Muscle of leg (tissue), 11 donors: ENCODE data around the gene CSNK2A1. TPM values are rescaled to one million over a fixed set of nuclear protein-coding genes. Genes with fewer than 3 reads are reported as not detected.

ENCODE experiments used
- DNase-seq: peaks from one replicate; pipeline ENCODE4 v3.0.0; 2013
- H3K27ac ChIP-seq: one replicate; pipeline ENCODE4 v1.5.1; 2013; ENCODE audit warnings: mild to moderate bottlenecking, low read length, control low read depth
- H3K27me3 ChIP-seq: one replicate; pipeline ENCODE4 v1.6.1; 2013; ENCODE audit warnings: low read length; ENCODE audit not compliant: control insufficient read depth, insufficient read depth
- H3K36me3 ChIP-seq: one replicate; pipeline ENCODE4 v1.6.1; 2013; ENCODE audit warnings: low read length; ENCODE audit not compliant: control insufficient read depth, insufficient read depth
- H3K4me1 ChIP-seq: one replicate; pipeline ENCODE4 v1.6.1; 2013; ENCODE audit warnings: low read length; ENCODE audit not compliant: control insufficient read depth, insufficient read depth
- H3K4me3 ChIP-seq: one replicate; pipeline ENCODE4 v1.5.1; 2013; ENCODE audit warnings: low read length, control low read depth
- H3K9me3 ChIP-seq: replicated peaks from 2 replicates; pipeline ENCODE4 v1.6.1; 2013; ENCODE audit warnings: low read depth, low read length; ENCODE audit not compliant: control insufficient read depth
- WGBS: methylation state at CpG from one replicate; pipeline ENCODE4 v1.1.5; 2013; ENCODE audit warnings: missing lambda C conversion rate; ENCODE audit not compliant: insufficient coverage; 5-methylcytosine and 5-hydroxymethylcytosine counted together
- polyA plus RNA-seq, 8 donors: library from polyadenylated mRNA; unstranded; fragments of 120-200 nt; gene quantifications; one replicate each; pipeline versions ENCODE4 v1.2.1 to v1.2.3, GENCODE V29; 2013; ENCODE audit warnings: inconsistent platforms in 1 of 8, low replicate concordance in 1 of 8; ENCODE audit not compliant: insufficient read length in 8 of 8, insufficient read depth in 1 of 8
- total RNA-seq: library from RNA; stranded (reverse); fragments of 120-200 nt; gene quantifications from one replicate; pipeline ENCODE4 v1.2.4, GENCODE V29; 2013

Gene CSNK2A1
- total and polyA plus RNA-seq, 9 donors: 85.9 to 123 (median 94.1) TPM

GRCh38 chr20:568097-568652, 24.6 kb upstream of the CSNK2A1 start:
- Histone ChIP-seq H3K36me3 (no peaks in the 10 kb centered on the region), H3K27me3 (peaks cover 4% of the 10 kb centered on the region), H3K9me3 (no peaks in the 10 kb centered on the region), H3K4me1 (peaks cover 41% of the 10 kb centered on the region), H3K27ac (peak overlapping the region; percentile 94), H3K4me3 (no peak overlapping the region)
- peak; percentile 63 for DNase-seq
- WGBS: 15% methylated on average over 13 of the region's 20 CpGs

GRCh38 chr20:564192-564591, 20.6 kb upstream of the CSNK2A1 start:
- Histone ChIP-seq H3K4me1 (peaks cover 30% of the 10 kb centered on the region), H3K4me3 (no peak overlapping the region), H3K9me3 (no peaks in the 10 kb centered on the region), H3K27me3 (peaks cover 11% of the 10 kb centered on the region), H3K36me3 (no peaks in the 10 kb centered on the region), H3K27ac (no peak overlapping the region)
- 93% methylated on average over 2 of the region's 3 CpGs for WGBS
- DNase-seq: no peak

- WGBS: no CpG with 5 or more reads among the region's 5 CpGs
- no peak overlapping the region for H3K27ac ChIP-seq
- H3K36me3 ChIP-seq: no peaks in the 10 kb centered on the region
- no peaks in the 10 kb centered on the region for H3K9me3 ChIP-seq
- no peak overlapping the region for H3K4me3 ChIP-seq
- H3K4me1 ChIP-seq: peaks cover 21% of the 10 kb centered on the region
- H3K27me3 ChIP-seq: peaks cover 11% of the 10 kb centered on the region
- no peak for DNase-seq
These were observed 19.6 kb upstream of the CSNK2A1 start for GRCh38 chr20:563187-563586.

GRCh38 chr20:562232-562897, 18.8 kb upstream of the CSNK2A1 start:
- peaks cover 12% of the 10 kb centered on the region for H3K4me1 ChIP-seq
- no peak for DNase-seq
- 81% methylated on average over 4 of the region's 5 CpGs for WGBS
- H3K36me3 ChIP-seq: no peaks in the 10 kb centered on the region
- no peaks in the 10 kb centered on the region for H3K9me3 ChIP-seq
- H3K4me3 ChIP-seq: no peak overlapping the region
- no peak overlapping the region for H3K27ac ChIP-seq
- H3K27me3 ChIP-seq: peaks cover 11% of the 10 kb centered on the region

- Histone ChIP-seq H3K4me3 (no peak overlapping the region), H3K4me1 (peaks cover 11% of the 10 kb centered on the region), H3K36me3 (no peaks in the 10 kb centered on the region), H3K27ac (no peak overlapping the region), H3K27me3 (peaks cover 11% of the 10 kb centered on the region), H3K9me3 (no peaks in the 10 kb centered on the region)
- 31% methylated on average over 10 of the region's 12 CpGs for WGBS
- peak; percentile 85 for DNase-seq
These were observed 18.0 kb upstream of the CSNK2A1 start for GRCh38 chr20:561437-562231.

- Histone ChIP-seq H3K27ac (no peak overlapping the region), H3K9me3 (no peaks in the 10 kb centered on the region), H3K4me3 (no peak overlapping the region), H3K27me3 (peaks cover 11% of the 10 kb centered on the region), H3K4me1 (peaks cover 11% of the 10 kb centered on the region), H3K36me3 (no peaks in the 10 kb centered on the region)
- DNase-seq: no peak
- WGBS: 40% methylated on average over 1 of the region's 2 CpGs
These were observed 17.1 kb upstream of the CSNK2A1 start for GRCh38 chr20:560680-561079.

GRCh38 chr20:558117-558516, 14.5 kb upstream of the CSNK2A1 start:
- H3K27ac ChIP-seq: no peak overlapping the region
- WGBS: 100% methylated on average over 1 of the region's 3 CpGs

GRCh38 chr20:556984-557383, 13.4 kb upstream of the CSNK2A1 start:
- Histone ChIP-seq H3K4me3 (no peak overlapping the region), H3K9me3 (no peaks in the 10 kb centered on the region), H3K27me3 (peaks cover 14% of the 10 kb centered on the region), H3K4me1 (peaks cover 6% of the 10 kb centered on the region), H3K36me3 (no peaks in the 10 kb centered on the region), H3K27ac (no peak overlapping the region)
- DNase-seq: no peak
- WGBS: 100% methylated on average over 1 of the region's 2 CpGs

More at GRCh38 chr20:558117-558516, 14.5 kb upstream of the CSNK2A1 start:
- H3K4me3 ChIP-seq: no peak overlapping the region
- H3K9me3 ChIP-seq: no peaks in the 10 kb centered on the region
- DNase-seq: no peak
- peaks cover 11% of the 10 kb centered on the region for H3K4me1 ChIP-seq
- no peaks in the 10 kb centered on the region for H3K36me3 ChIP-seq
- peaks cover 11% of the 10 kb centered on the region for H3K27me3 ChIP-seq

GRCh38 chr20:555976-556385, 12.4 kb upstream of the CSNK2A1 start:
- H3K36me3 ChIP-seq: no peaks in the 10 kb centered on the region
- DNase-seq: no peak
- H3K4me1 ChIP-seq: no peaks in the 10 kb centered on the region
- H3K27ac ChIP-seq: no peak overlapping the region
- no peak overlapping the region for H3K4me3 ChIP-seq
- H3K9me3 ChIP-seq: no peaks in the 10 kb centered on the region
- 26% methylated on average over 6 of the region's 6 CpGs for WGBS
- peaks cover 14% of the 10 kb centered on the region for H3K27me3 ChIP-seq

GRCh38 chr20:550611-551010, 7.0 kb upstream of the CSNK2A1 start:
- Histone ChIP-seq H3K4me1 (no peaks in the 10 kb centered on the region), H3K27me3 (peaks cover 11% of the 10 kb centered on the region), H3K9me3 (no peaks in the 10 kb centered on the region), H3K27ac (no peak overlapping the region), H3K4me3 (no peak overlapping the region), H3K36me3 (no peaks in the 10 kb centered on the region)
- 54% methylated on average over 6 of the region's 7 CpGs for WGBS
- DNase-seq: no peak
